ENCODE data around the gene TOE1. TPM values are rescaled to one million over a fixed set of nuclear protein-coding genes. Genes with fewer than 3 reads are reported as not detected.
"Not testable (repeated sequence)": the region's sequence is repeated elsewhere in the genome, so short reads cannot be mapped to it uniquely, and the experiment has no call there.

The TOE1 gene
- polyA plus RNA-seq, 4 donors: 12.0 to 15.2 (median 14.5) TPM

- DNase-seq (ENCODE audit: low read depth in 4 of 4, low spot score in 2 of 4): no peak
These were observed 13.7 kb downstream of the TOE1 start for GRCh38 chr1:45353685-45354084.

- no peak for DNase-seq (ENCODE audit: low read depth in 4 of 4, low spot score in 2 of 4)
These were observed 14.9 kb downstream of the TOE1 start for GRCh38 chr1:45354838-45355237.

GRCh38 chr1:45355683-45356082 is 15.7 kb downstream of the TOE1 start:
- no peak for DNase-seq (ENCODE audit: low read depth in 4 of 4, low spot score in 2 of 4)

GRCh38 chr1:45356186-45356585 is 16.2 kb downstream of the TOE1 start:
- no peak for DNase-seq (ENCODE audit: low read depth in 4 of 4, low spot score in 2 of 4)

- peak in 2 of 4 donors; percentile 35 to 53 for DNase-seq (ENCODE audit: low read depth in 4 of 4, low spot score in 2 of 4)
These were observed 20.0 kb downstream of the TOE1 start for GRCh38 chr1:45359882-45360513.

- peak in 1 of 4 donors; percentile 29 for DNase-seq (ENCODE audit: low read depth in 4 of 4, low spot score in 2 of 4)
These were observed 21.0 kb downstream of the TOE1 start for GRCh38 chr1:45360981-45361380.

- DNase-seq (ENCODE audit: low read depth in 4 of 4, low spot score in 2 of 4): no peak
These were observed 24.3 kb downstream of the TOE1 start for GRCh38 chr1:45364294-45364693.

- DNase-seq (ENCODE audit: low read depth in 4 of 4, low spot score in 2 of 4): no peak
These were observed 25.1 kb downstream of the TOE1 start for GRCh38 chr1:45365051-45365450.

GRCh38 chr1:45370575-45370974 is 30.6 kb downstream of the TOE1 start:
- DNase-seq (ENCODE audit: low read depth in 4 of 4, low spot score in 2 of 4): no peak

GRCh38 chr1:45373573-45373972 is 33.6 kb downstream of the TOE1 start:
- no peak for DNase-seq (ENCODE audit: low read depth in 4 of 4, low spot score in 2 of 4)

GRCh38 chr1:45375104-45376090 is 35.4 kb downstream of the TOE1 start:
- DNase-seq (ENCODE audit: low read depth in 4 of 4, low spot score in 2 of 4): no peak

GRCh38 chr1:45378184-45378583 is 38.2 kb downstream of the TOE1 start:
- DNase-seq (ENCODE audit: low read depth in 4 of 4, low spot score in 2 of 4): no peak

- no peak for DNase-seq (ENCODE audit: low read depth in 4 of 4, low spot score in 2 of 4)
These were observed 39.6 kb downstream of the TOE1 start for GRCh38 chr1:45379524-45379923.

- DNase-seq (ENCODE audit: low read depth in 4 of 4, low spot score in 2 of 4): no peak
These were observed 40.2 kb downstream of the TOE1 start for GRCh38 chr1:45380125-45380524.

GRCh38 chr1:45380730-45381129 is 40.8 kb downstream of the TOE1 start:
- no peak for DNase-seq (ENCODE audit: low read depth in 4 of 4, low spot score in 2 of 4)

GRCh38 chr1:45381243-45381642 is 41.3 kb downstream of the TOE1 start:
- no peak for DNase-seq (ENCODE audit: low read depth in 4 of 4, low spot score in 2 of 4)

- no peak for DNase-seq (ENCODE audit: low read depth in 4 of 4, low spot score in 2 of 4)
These were observed 43.2 kb downstream of the TOE1 start for GRCh38 chr1:45383191-45383590.

- not testable (repeated sequence) for DNase-seq (ENCODE audit: low read depth in 4 of 4, low spot score in 2 of 4)
These were observed 44.2 kb downstream of the TOE1 start for GRCh38 chr1:45384213-45384612.

- no peak for DNase-seq (ENCODE audit: low read depth in 4 of 4, low spot score in 2 of 4)
These were observed 45.3 kb downstream of the TOE1 start for GRCh38 chr1:45385302-45385701.

GRCh38 chr1:45386219-45386618 is 46.2 kb downstream of the TOE1 start:
- DNase-seq (ENCODE audit: low read depth in 4 of 4, low spot score in 2 of 4): no peak
